Cardiac muscle cell (in vitro differentiated cells and primary cell): ENCODE measurements around the gene CFAP46. TPM values are rescaled to one million over a fixed set of nuclear protein-coding genes. Genes with fewer than 3 reads are reported as not detected.

Experiments
- DNase-seq, 2 donors: peaks; one replicate each; pipeline versions ENCODE4 v3.0.0 to v3.0.0-alpha.2; 2010 to 2017; ENCODE audit warnings: low read depth in 1 of 2, low spot score in 1 of 2
- H3K27ac ChIP-seq: fragments of 200-600 bp; sonication (generic); 2 replicates; pipeline ENCODE4 v1.5.1; 2016
- H3K27me3 ChIP-seq: fragments of 200-600 bp; sonication (generic); 2 replicates; pipeline ENCODE4 v1.6.0; 2016; ENCODE audit warnings: control low read depth
- H3K36me3 ChIP-seq: fragments of 200-600 bp; sonication (generic); 2 replicates; pipeline ENCODE4 v1.5.1; 2016; ENCODE audit warnings: control low read depth
- H3K4me1 ChIP-seq: fragments of 200-600 bp; sonication (generic); 2 replicates; pipeline ENCODE4 v1.8.1; 2017; ENCODE audit warnings: low read depth, mild to moderate bottlenecking, mixed run types
- H3K4me3 ChIP-seq: fragments of 200-600 bp; sonication (generic); 2 replicates; pipeline ENCODE4 v1.5.1; 2016; ENCODE audit warnings: mild to moderate bottlenecking
- H3K9me3 ChIP-seq: fragments of 200-600 bp; sonication (generic); 2 replicates; pipeline ENCODE4 v1.5.1; 2017; ENCODE audit warnings: low read depth, mild to moderate bottlenecking, control low read depth
- polyA plus RNA-seq: library from polyadenylated mRNA; unstranded; fragments of >200 nt; fragmentation: Nextera tagmentation; extraction: Ambion mirVana; gene quantifications from 2 replicates; pipeline ENCODE4 v1.2.1, GENCODE V29; 2016
- total RNA-seq: library from RNA; depleted of rRNA; stranded (reverse); fragments of >200 nt; gene quantifications from 2 replicates; pipeline ENCODE4 v1.2.3, GENCODE V29; 2016
- TF ChIP-seq, protein P1 (sequence below): IDR thresholded peaks from 2 replicates; pipeline ENCODE4 v1.5.1; 2012; ENCODE audit warnings: low read depth, mild to moderate bottlenecking, low read length

CFAP46 gene
- total and polyA plus RNA-seq, 2 experiments from 2014 or later = 2.8 to 4.5 TPM

DNA sequence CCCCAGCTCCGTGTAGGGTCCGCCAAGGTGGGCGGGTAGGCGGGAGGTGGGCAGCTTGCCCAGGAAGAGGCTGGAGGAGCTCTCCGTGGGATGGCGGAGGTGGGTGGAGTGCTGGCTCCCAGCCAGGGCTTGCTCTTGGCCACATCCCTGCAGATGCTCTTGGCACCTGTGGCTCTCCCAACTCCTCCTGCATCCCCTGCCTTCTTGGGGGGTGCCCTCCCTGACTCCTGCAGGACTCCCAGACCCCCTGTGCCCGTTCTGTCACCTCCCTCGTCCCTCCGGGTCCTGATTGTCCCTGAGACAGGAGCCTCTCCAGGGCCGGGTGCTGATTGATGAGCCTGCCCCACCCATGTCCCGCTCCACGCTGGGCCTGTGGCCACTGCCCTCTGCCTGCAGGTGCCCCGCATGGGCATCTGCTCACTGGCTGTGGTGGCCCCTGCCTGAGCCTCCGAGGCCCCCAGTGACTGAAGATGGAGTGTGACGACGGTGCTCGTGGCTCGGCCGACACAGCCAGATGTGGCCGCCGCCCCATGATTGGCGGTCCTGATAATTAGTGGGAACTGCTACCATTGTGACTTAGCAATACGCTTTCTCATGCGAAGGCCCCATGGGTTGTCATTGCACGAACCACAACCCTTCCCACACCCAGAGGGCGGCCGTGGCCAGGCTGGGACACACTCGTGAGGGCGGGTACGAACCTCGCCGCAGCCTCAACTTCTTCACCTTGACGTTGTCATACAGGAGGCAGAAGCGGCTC lies 23.6 kb downstream of the CFAP46 start:
- no peak for DNase-seq
- no peaks in the 10 kb centered on the region for H3K9me3 ChIP-seq
- no peak overlapping the region for H3K4me3 ChIP-seq
- no peaks in the 10 kb centered on the region for H3K27me3 ChIP-seq
- H3K36me3 ChIP-seq = no peaks in the 10 kb centered on the region
- TF ChIP-seq, protein P1, sequence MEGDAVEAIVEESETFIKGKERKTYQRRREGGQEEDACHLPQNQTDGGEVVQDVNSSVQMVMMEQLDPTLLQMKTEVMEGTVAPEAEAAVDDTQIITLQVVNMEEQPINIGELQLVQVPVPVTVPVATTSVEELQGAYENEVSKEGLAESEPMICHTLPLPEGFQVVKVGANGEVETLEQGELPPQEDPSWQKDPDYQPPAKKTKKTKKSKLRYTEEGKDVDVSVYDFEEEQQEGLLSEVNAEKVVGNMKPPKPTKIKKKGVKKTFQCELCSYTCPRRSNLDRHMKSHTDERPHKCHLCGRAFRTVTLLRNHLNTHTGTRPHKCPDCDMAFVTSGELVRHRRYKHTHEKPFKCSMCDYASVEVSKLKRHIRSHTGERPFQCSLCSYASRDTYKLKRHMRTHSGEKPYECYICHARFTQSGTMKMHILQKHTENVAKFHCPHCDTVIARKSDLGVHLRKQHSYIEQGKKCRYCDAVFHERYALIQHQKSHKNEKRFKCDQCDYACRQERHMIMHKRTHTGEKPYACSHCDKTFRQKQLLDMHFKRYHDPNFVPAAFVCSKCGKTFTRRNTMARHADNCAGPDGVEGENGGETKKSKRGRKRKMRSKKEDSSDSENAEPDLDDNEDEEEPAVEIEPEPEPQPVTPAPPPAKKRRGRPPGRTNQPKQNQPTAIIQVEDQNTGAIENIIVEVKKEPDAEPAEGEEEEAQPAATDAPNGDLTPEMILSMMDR = no peak
- no peaks in the 10 kb centered on the region for H3K4me1 ChIP-seq
- no peak overlapping the region for H3K27ac ChIP-seq

DNA sequence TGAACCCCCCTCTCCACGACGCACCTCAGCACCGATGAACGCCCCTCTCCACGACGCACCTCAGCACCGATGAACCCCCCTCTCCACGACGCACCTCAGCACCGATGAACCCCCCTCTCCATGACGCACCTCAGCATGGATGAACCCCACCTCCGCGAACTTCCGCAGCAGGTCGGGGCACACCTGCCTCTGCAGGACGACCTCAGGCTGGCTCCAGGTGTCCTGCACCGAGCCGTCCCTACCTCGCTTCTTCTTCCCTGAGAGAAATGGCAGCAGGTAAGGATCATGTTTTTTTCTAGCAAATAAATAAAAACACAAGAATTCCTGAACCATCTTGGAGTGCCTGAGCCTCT lies 24.1 kb downstream of the CFAP46 start:
- Histone ChIP-seq H3K27me3 (no peaks in the 10 kb centered on the region), H3K36me3 (no peaks in the 10 kb centered on the region), H3K27ac (no peak overlapping the region), H3K9me3 (no peaks in the 10 kb centered on the region), H3K4me1 (no peaks in the 10 kb centered on the region), H3K4me3 (no peak overlapping the region)
- no peak for DNase-seq
- TF ChIP-seq, protein P1 = no peak

DNA sequence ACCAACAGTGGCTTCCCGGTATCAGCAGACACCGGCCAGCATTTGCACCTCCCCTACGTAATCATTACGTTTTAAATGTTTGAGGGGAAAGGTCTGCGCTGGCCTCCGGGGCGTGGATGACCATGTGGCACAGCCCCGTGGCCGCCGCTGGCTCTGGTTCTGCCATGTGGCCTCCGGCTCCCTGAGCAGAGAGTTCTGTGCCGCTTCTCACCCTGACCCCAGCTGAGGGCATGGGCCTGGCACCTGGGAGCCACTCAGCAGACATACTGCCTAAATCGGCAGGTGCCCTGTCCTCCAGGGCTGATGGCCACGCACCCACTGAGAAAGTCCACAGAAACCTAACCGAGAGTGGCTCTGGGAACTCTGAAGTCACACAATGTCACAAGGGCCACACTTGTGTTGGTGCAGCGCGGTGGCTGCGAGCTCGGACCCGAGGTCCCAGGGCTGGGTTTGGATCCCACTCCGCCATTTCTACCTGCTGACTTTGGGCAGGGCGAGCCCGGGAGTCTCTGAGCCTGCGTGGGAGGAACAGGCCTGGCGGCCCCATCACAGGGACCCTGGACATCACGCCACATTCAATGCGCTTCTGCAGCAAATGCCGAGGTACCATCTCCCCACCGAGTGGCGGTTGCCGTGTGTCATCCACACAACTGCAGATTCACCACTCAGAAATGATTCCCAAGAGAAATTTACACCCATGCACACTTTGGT lies 25.3 kb downstream of the CFAP46 start:
- H3K9me3 ChIP-seq = no peaks in the 10 kb centered on the region
- TF ChIP-seq, protein P1 = no peak
- H3K27me3 ChIP-seq = no peaks in the 10 kb centered on the region
- no peaks in the 10 kb centered on the region for H3K36me3 ChIP-seq
- H3K27ac ChIP-seq = no peak overlapping the region
- no peak overlapping the region for H3K4me3 ChIP-seq
- no peaks in the 10 kb centered on the region for H3K4me1 ChIP-seq
- DNase-seq = no peak

DNA sequence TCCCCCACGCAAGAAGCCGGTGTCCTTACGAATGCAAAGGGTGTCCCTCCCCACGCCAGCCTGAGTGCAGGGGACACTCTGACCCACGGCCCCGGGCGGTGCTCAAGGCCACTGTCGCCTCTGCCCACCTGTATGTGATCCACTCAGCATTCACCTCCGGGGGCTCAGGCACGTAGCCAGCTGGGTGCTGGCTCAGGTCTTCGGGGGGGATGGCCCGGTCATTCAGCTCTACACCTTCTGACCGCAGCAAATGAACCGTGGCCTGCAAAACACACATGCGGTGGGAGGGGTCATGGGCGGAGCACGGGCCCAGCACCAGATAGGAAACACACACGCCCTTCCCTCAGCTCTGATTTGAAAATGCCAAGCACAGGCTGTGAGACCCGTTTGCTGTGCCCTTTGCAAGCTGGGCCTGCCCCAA lies 25.9 kb downstream of the CFAP46 start:
- no peak overlapping the region for H3K4me3 ChIP-seq
- no peaks in the 10 kb centered on the region for H3K36me3 ChIP-seq
- no peak overlapping the region for H3K27ac ChIP-seq
- H3K9me3 ChIP-seq = no peaks in the 10 kb centered on the region
- no peaks in the 10 kb centered on the region for H3K4me1 ChIP-seq
- H3K27me3 ChIP-seq = no peaks in the 10 kb centered on the region
- TF ChIP-seq, protein P1 = no peak
- no peak for DNase-seq

DNA sequence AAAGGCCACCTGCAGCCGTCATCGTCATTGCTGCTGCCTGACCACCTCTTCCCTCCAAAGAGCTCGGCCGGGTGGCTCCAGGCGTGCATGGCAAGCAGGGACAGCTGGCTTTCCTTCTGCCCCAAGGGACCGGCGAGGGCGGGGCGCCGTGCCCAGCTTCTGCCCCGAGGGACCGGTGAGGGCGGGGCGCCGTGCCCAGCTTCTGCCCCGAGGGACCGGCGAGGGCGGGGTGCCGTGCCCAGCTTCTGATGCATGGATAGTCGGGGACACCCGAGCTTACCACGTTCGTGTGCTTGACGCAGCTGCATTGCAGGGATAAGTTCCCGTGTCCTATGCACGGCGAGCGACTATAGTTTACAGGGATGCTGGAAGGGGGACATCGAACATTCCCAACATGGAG lies 27.0 kb downstream of the CFAP46 start:
- no peak overlapping the region for H3K4me3 ChIP-seq
- no peaks in the 10 kb centered on the region for H3K4me1 ChIP-seq
- no peak for DNase-seq
- no peaks in the 10 kb centered on the region for H3K36me3 ChIP-seq
- H3K9me3 ChIP-seq = no peaks in the 10 kb centered on the region
- no peaks in the 10 kb centered on the region for H3K27me3 ChIP-seq
- TF ChIP-seq, protein P1 = no peak
- no peak overlapping the region for H3K27ac ChIP-seq
